Lower leg skin (tissue), 3 donors: ENCODE results near the gene WWOX.

Experiments used
- POLR2A ChIP-seq, 2 donors: fragments of 450-650 bp; IDR thresholded peaks; one replicate each; pipeline ENCODE4 v1.6.1; 2016 to 2017; ENCODE audit warnings: antibody characterized with exemption in 2 of 2, mild to moderate bottlenecking in 1 of 2, moderate library complexity in 1 of 2
- TF ChIP-seq, protein P1 (sequence below), 3 donors: fragments of 450-650 bp; IDR thresholded peaks; one replicate each; pipeline ENCODE4 v1.5.1; 2016; ENCODE audit warnings: antibody characterized with exemption in 3 of 3, mild to moderate bottlenecking in 3 of 3, moderate library complexity in 2 of 3

DNA sequence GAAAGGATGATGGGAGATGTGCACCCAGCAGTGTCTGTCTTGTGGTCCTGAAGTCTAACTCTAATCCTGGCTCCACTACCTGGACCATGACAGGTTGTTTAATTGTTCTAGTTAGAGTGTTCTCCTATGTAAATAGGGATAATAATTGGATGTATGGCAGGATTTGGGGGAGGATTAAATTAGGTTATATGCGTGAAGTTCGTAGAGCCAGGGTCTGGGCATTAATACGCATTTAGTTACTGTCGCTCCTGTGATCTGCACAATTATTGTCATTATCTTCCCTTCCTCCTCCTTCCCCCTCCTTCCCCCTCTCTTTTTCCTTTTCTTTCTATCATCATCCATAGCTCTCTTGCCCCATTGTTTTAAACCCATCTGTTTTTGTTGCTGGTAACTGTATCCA lies 210.3 kb downstream of the WWOX start:
- TF ChIP-seq, protein P1, sequence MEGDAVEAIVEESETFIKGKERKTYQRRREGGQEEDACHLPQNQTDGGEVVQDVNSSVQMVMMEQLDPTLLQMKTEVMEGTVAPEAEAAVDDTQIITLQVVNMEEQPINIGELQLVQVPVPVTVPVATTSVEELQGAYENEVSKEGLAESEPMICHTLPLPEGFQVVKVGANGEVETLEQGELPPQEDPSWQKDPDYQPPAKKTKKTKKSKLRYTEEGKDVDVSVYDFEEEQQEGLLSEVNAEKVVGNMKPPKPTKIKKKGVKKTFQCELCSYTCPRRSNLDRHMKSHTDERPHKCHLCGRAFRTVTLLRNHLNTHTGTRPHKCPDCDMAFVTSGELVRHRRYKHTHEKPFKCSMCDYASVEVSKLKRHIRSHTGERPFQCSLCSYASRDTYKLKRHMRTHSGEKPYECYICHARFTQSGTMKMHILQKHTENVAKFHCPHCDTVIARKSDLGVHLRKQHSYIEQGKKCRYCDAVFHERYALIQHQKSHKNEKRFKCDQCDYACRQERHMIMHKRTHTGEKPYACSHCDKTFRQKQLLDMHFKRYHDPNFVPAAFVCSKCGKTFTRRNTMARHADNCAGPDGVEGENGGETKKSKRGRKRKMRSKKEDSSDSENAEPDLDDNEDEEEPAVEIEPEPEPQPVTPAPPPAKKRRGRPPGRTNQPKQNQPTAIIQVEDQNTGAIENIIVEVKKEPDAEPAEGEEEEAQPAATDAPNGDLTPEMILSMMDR (IDR thresholded peaks at IDR 0.05) = no peak
- TF ChIP-seq POLR2A (IDR thresholded peaks at IDR 0.05) = no peak
